BE2C (cell line): ENCODE data around the gene USH1C.

ENCODE experiments used
- DNase-seq: peaks from one replicate; pipeline ENCODE4 v3.0.0-alpha.2; 2020
- H3K27me3 ChIP-seq: fragments of 250-450 bp; sonication (Bioruptor Pico); 2 replicates; pipeline ENCODE4 v1.5.1; 2020; ENCODE audit warnings: mild to moderate bottlenecking
- H3K36me3 ChIP-seq: fragments of 250-450 bp; sonication (Bioruptor Pico); 2 replicates; pipeline ENCODE4 v1.5.1; 2020; ENCODE audit warnings: mild to moderate bottlenecking
- H3K4me1 ChIP-seq: fragments of 250-450 bp; sonication (Bioruptor Pico); 2 replicates; pipeline ENCODE4 v1.5.1; 2020
- H3K4me3 ChIP-seq: 2 replicates; pipeline ENCODE4 v1.5.1; 2011; ENCODE audit warnings: low read depth, low read length
- H3K9me3 ChIP-seq: fragments of 250-450 bp; sonication (Bioruptor Pico); 2 replicates; pipeline ENCODE4 v1.5.1; 2020
- CTCF ChIP-seq: IDR thresholded peaks from 2 replicates; pipeline ENCODE4 v1.5.1; 2012; ENCODE audit warnings: mild to moderate bottlenecking, low read depth, low read length

The USH1C gene

GRCh38 chr11:17572359-17572690 lies 28.1 kb upstream of the USH1C start:
- DNase-seq = no peak
- H3K4me1 ChIP-seq = no peaks in the 10 kb centered on the region
- TF ChIP-seq CTCF = no peak
- H3K36me3 ChIP-seq = no peaks in the 10 kb centered on the region
- no peak overlapping the region for H3K4me3 ChIP-seq
- no peaks in the 10 kb centered on the region for H3K27me3 ChIP-seq
- no peaks in the 10 kb centered on the region for H3K9me3 ChIP-seq

GRCh38 chr11:17571431-17572358 lies 27.5 kb upstream of the USH1C start:
- Histone ChIP-seq H3K4me1 (no peaks in the 10 kb centered on the region), H3K36me3 (no peaks in the 10 kb centered on the region), H3K27me3 (no peaks in the 10 kb centered on the region), H3K4me3 (no peak overlapping the region), H3K9me3 (no peaks in the 10 kb centered on the region)
- TF ChIP-seq CTCF = no peak
- no peak for DNase-seq

GRCh38 chr11:17570034-17570433 lies 25.8 kb upstream of the USH1C start:
- Histone ChIP-seq H3K4me1 (no peaks in the 10 kb centered on the region), H3K36me3 (no peaks in the 10 kb centered on the region), H3K4me3 (no peak overlapping the region), H3K9me3 (no peaks in the 10 kb centered on the region), H3K27me3 (no peaks in the 10 kb centered on the region)
- no peak for DNase-seq
- TF ChIP-seq CTCF = no peak

- no peaks in the 10 kb centered on the region for H3K4me1 ChIP-seq
- no peak for DNase-seq
- TF ChIP-seq CTCF = no peak
- no peaks in the 10 kb centered on the region for H3K9me3 ChIP-seq
- no peak overlapping the region for H3K4me3 ChIP-seq
- H3K27me3 ChIP-seq = no peaks in the 10 kb centered on the region
- H3K36me3 ChIP-seq = no peaks in the 10 kb centered on the region
Observed at GRCh38 chr11:17568944-17569343, 24.7 kb upstream of the USH1C start.

GRCh38 chr11:17564687-17565042 lies 20.4 kb upstream of the USH1C start:
- no peak overlapping the region for H3K4me3 ChIP-seq
- no peak for DNase-seq
- H3K27me3 ChIP-seq = no peaks in the 10 kb centered on the region
- H3K9me3 ChIP-seq = no peaks in the 10 kb centered on the region
- no peaks in the 10 kb centered on the region for H3K4me1 ChIP-seq
- peak; percentile 43; the same call in 1 of the 2 replicates for TF ChIP-seq CTCF
- H3K36me3 ChIP-seq = no peaks in the 10 kb centered on the region

GRCh38 chr11:17563961-17564686 lies 19.9 kb upstream of the USH1C start:
- DNase-seq = no peak
- no peaks in the 10 kb centered on the region for H3K4me1 ChIP-seq

More at GRCh38 chr11:17563961-17564686, 19.9 kb upstream of the USH1C start:
- H3K36me3 ChIP-seq = no peaks in the 10 kb centered on the region
- no peaks in the 10 kb centered on the region for H3K9me3 ChIP-seq
- H3K27me3 ChIP-seq = no peaks in the 10 kb centered on the region
- no peak overlapping the region for H3K4me3 ChIP-seq
- no peak for TF ChIP-seq CTCF
